IMR-90 (cell line): ENCODE data around the gene MCCD1. TPM values are rescaled to one million over a fixed set of nuclear protein-coding genes. Genes with fewer than 3 reads are reported as not detected.

ENCODE experiments used
- ATAC-seq: fragments of 200-7000 bp; cut with Tn5 transposase; 2 replicates; pipeline ENCODE4 v1.9.1; 2020; ENCODE audit warnings: low read depth, mild to moderate bottlenecking, moderate library complexity
- BruUV-seq: library from RNA; stranded (reverse); fragments of 400-500 nt; replicated peaks from 2 replicates; lab custom pipeline; 2021; lab: Mats Ljungman, UMichigan
- CTCF ChIA-PET: fragments of 300-600 bp; formaldehyde crosslinking; extraction: SDS; loops from one replicate; lab custom pipeline; 2021; ENCODE audit warnings: antibody characterized with exemption; lab: Yijun Ruan, JAX
- POLR2A ChIA-PET: fragments of 300-600 bp; sonication (Branson Sonifier 250); formaldehyde crosslinking; loops from one replicate; lab custom pipeline; 2022; ENCODE audit warnings: antibody characterized with exemption; ENCODE audit not compliant: unreplicated experiment; lab: Charles Lee
- DNase-seq: peaks from one replicate; pipeline ENCODE4 v3.0.0; 2013
- H2AFZ ChIP-seq: replicated peaks from 2 replicates; pipeline ENCODE3; 2013; ENCODE audit warnings: low read length, mild to moderate bottlenecking; ENCODE audit not compliant: poor library complexity
- H2AK5ac ChIP-seq: 2 replicates; pipeline ENCODE4 v1.6.1; 2013; ENCODE audit warnings: low read depth, low read length, inconsistent platforms
- H2AK9ac ChIP-seq: replicated peaks from 2 replicates; pipeline ENCODE3; 2013; ENCODE audit warnings: mild to moderate bottlenecking, low read depth, low read length, moderate library complexity; ENCODE audit not compliant: poor library complexity
- H2BK120ac ChIP-seq: 2 replicates; pipeline ENCODE4 v1.6.1; 2013; ENCODE audit warnings: low read depth, low read length, inconsistent platforms
- H2BK15ac ChIP-seq: 3 replicates; pipeline ENCODE4 v1.6.1; 2013; ENCODE audit warnings: low read depth, low read length, inconsistent platforms
- H2BK20ac ChIP-seq: 2 replicates; pipeline ENCODE4 v1.6.1; 2013; ENCODE audit warnings: low read depth, mild to moderate bottlenecking, inconsistent platforms, low read length, moderate library complexity
- H2BK5ac ChIP-seq: 2 replicates; pipeline ENCODE4 v1.6.1; 2013; ENCODE audit warnings: mild to moderate bottlenecking, low read depth, low read length, inconsistent platforms; ENCODE audit not compliant: poor library complexity, severe bottlenecking
- H3K14ac ChIP-seq: replicated peaks from 2 replicates; pipeline ENCODE4 v1.6.1; 2013; ENCODE audit warnings: low read depth, low read length, inconsistent platforms
- H3K18ac ChIP-seq: 2 replicates; pipeline ENCODE4 v1.6.1; 2013; ENCODE audit warnings: low read depth, low read length, control low read depth
- H3K23ac ChIP-seq: 2 replicates; pipeline ENCODE4 v1.6.1; 2013; ENCODE audit warnings: low read depth, low read length, inconsistent platforms
- H3K27ac ChIP-seq: 2 replicates; pipeline ENCODE4 v1.5.1; 2013; ENCODE audit warnings: mild to moderate bottlenecking, control low read depth, low read length; ENCODE audit not compliant: insufficient read depth
- H3K27me3 ChIP-seq: 2 replicates; pipeline ENCODE4 v1.6.1; 2013; ENCODE audit warnings: low read length; ENCODE audit not compliant: control insufficient read depth, insufficient read depth
- H3K36me3 ChIP-seq: 2 replicates; pipeline ENCODE4 v1.6.1; 2013; ENCODE audit warnings: low read length, mixed read lengths; ENCODE audit not compliant: control insufficient read depth, insufficient read depth
- H3K4ac ChIP-seq: 2 replicates; pipeline ENCODE4 v1.6.1; 2013; ENCODE audit warnings: low read depth, low read length, inconsistent platforms
- H3K4me1 ChIP-seq: 2 replicates; pipeline ENCODE4 v1.6.1; 2013; ENCODE audit warnings: low read length, mixed read lengths; ENCODE audit not compliant: control insufficient read depth, insufficient read depth
- H3K4me2 ChIP-seq: 2 replicates; pipeline ENCODE4 v1.6.1; 2013; ENCODE audit warnings: low read depth, mild to moderate bottlenecking, control low read depth, low read length, moderate library complexity
- H3K4me3 ChIP-seq: 2 replicates; pipeline ENCODE4 v1.5.1; 2013; ENCODE audit warnings: low read depth, mild to moderate bottlenecking, control low read depth, low read length, moderate library complexity; ENCODE audit not compliant: insufficient read depth
- H3K56ac ChIP-seq: 2 replicates; pipeline ENCODE4 v1.6.1; 2013; ENCODE audit warnings: low read length, inconsistent platforms; ENCODE audit not compliant: insufficient read depth; ENCODE audit errors: extremely low read depth
- H3K79me1 ChIP-seq, 2 experiments: 2 replicates each; pipeline ENCODE4 v1.6.1; 2013; ENCODE audit warnings: low read length in 2 of 2, inconsistent platforms in 1 of 2, low read depth in 1 of 2
- H3K9ac ChIP-seq: 2 replicates; pipeline ENCODE4 v1.6.1; 2013; ENCODE audit warnings: low read depth, low read length, control low read depth
- H3K9me1 ChIP-seq: 2 replicates; pipeline ENCODE4 v1.6.1; 2013; ENCODE audit warnings: low read length, inconsistent platforms; ENCODE audit not compliant: insufficient read depth
- H3K9me3 ChIP-seq: 2 replicates; pipeline ENCODE4 v1.6.1; 2013; ENCODE audit warnings: low read length; ENCODE audit not compliant: control insufficient read depth, insufficient read depth
- H4K20me1 ChIP-seq: 2 replicates; pipeline ENCODE4 v1.6.1; 2013; ENCODE audit warnings: low read length, inconsistent platforms; ENCODE audit not compliant: insufficient read depth
- H4K5ac ChIP-seq: 2 replicates; pipeline ENCODE4 v1.6.1; 2013; ENCODE audit warnings: mild to moderate bottlenecking, low read depth, low read length, control low read depth
- H4K8ac ChIP-seq, 2 experiments: 2 replicates each; pipeline ENCODE4 v1.6.1; 2013; ENCODE audit warnings: low read depth in 2 of 2, low read length in 2 of 2, control low read depth in 1 of 2, inconsistent platforms in 1 of 2
- H4K91ac ChIP-seq: 2 replicates; pipeline ENCODE4 v1.6.1; 2013; ENCODE audit warnings: low read depth, low read length, inconsistent platforms; ENCODE audit not compliant: insufficient read depth
- CTCF ChIP-seq: conservative IDR thresholded peaks from 2 replicates; pipeline ENCODE4 v1.5.1; 2012; ENCODE audit warnings: mild to moderate bottlenecking, low read depth, low read length, improper control_type of control experiment
- MAFK ChIP-seq: IDR thresholded peaks from 2 replicates; pipeline ENCODE4 v1.6.1; 2012; ENCODE audit warnings: low read depth, low read length, improper control_type of control experiment
- NFE2L2 ChIP-seq: fragments of 150-350 bp; IDR thresholded peaks from 2 replicates; pipeline ENCODE4 v1.6.1; 2016; ENCODE audit warnings: low read depth, mild to moderate bottlenecking, low read length
- WGBS, 2 experiments: methylation state at CpG; one replicate each; pipeline versions ENCODE4 v1.1.5 to v1.1.7; 2013; ENCODE audit warnings: missing lambda C conversion rate in 2 of 2; ENCODE audit not compliant: insufficient read length in 1 of 2; ENCODE audit errors: extremely low coverage in 2 of 2; 5-methylcytosine and 5-hydroxymethylcytosine counted together
- dilution Hi-C: fragments of 300-500 bp; cut with HindIII; formaldehyde crosslinking; loops from one replicate; pipeline ENCODE4 v1.14.3; 2018; ENCODE audit warnings: low sequenced_read_pairs; ENCODE audit not compliant: unreplicated experiment
- in situ Hi-C: fragments of 300-500 bp; cut with MboI; formaldehyde crosslinking; loops from 3 replicates; pipeline ENCODE4 v1.14.3; 2019; ENCODE audit warnings: low sequenced_read_pairs, inconsistent platforms, mixed read lengths
- intact Hi-C: fragments of 100-400 bp; cut with micrococcal nuclease; formaldehyde crosslinking; loops from 2 replicates; pipeline ENCODE4 v1.10.0; 2022
- polyA plus RNA-seq, 3 experiments: library from polyadenylated mRNA; depleted of rRNA; stranded (reverse); fragments of >200 nt; gene quantifications; 2 replicates each; pipeline ENCODE4 v1.2.3, GENCODE V29; 2012; ENCODE audit warnings: low replicate concordance in 1 of 3
- total RNA-seq: library from RNA; depleted of rRNA; stranded (reverse); fragments of >200 nt; gene quantifications from 2 replicates; pipeline ENCODE4 v1.2.3, GENCODE V29; 2012

The MCCD1 gene
- total and polyA plus RNA-seq, 2 of the 4 experiments (the other 2 are of a cell fraction) = not detected

- Histone ChIP-seq H3K36me3 (no peaks in the 10 kb centered on the region), H3K9me3 (no peaks in the 10 kb centered on the region), H3K56ac (no peak overlapping the region), H3K79me1 (no peaks in the 10 kb centered on the region), H4K20me1 (no peaks in the 10 kb centered on the region), H2BK5ac (no peak overlapping the region), H2BK120ac (no peak overlapping the region), H3K4me2 (no peak overlapping the region), H4K8ac (no peak overlapping the region), H3K9me1 (no peaks in the 10 kb centered on the region), H2AFZ (no peak overlapping the region), H2AK9ac (no peak overlapping the region), H3K23ac (no peak overlapping the region), H2BK15ac (no peak overlapping the region), H3K9ac (no peak overlapping the region), H3K14ac (no peak overlapping the region), H2AK5ac (no peak overlapping the region), H3K4me3 (no peak overlapping the region), H3K4me1 (no peaks in the 10 kb centered on the region), H3K27ac (no peak overlapping the region), H3K18ac (no peak overlapping the region), H3K4ac (no peak overlapping the region), H3K27me3 (peaks cover 39% of the 10 kb centered on the region), H4K91ac (no peak overlapping the region), H2BK20ac (no peak overlapping the region), H4K5ac (no peak overlapping the region)
- POLR2A ChIA-PET = no interaction called here
- intact Hi-C loops (no loop called here), in situ Hi-C loops (no loop called here), dilution Hi-C loops (no loop called here)
- no peak for ATAC-seq
- 70% methylated on average over 7 of the region's 9 CpGs; no CpG with 5 or more reads in 1 of the 2 experiments for WGBS, 2 experiments
- TF ChIP-seq CTCF (no peak), MAFK (no peak), NFE2L2 (no peak)
- BruUV-seq = no TSS peak
- CTCF ChIA-PET = interaction anchor here (1.4 kb wide), 1 partner anchor 21 kb away, joined by 3 read pairs; no protein-coding TSS in a partner anchor
- no peak for DNase-seq
Observed at GRCh38 chr6:31573239-31574105, 44.7 kb downstream of the MCCD1 start.
